ENCODE data around the gene CRADD.
"Not testable (repeated sequence)": the region's sequence is repeated elsewhere in the genome, so short reads cannot be mapped to it uniquely, and the experiment has no call there.

CRADD gene

GRCh38 chr12:93798279-93799151, 121.3 kb downstream of the CRADD start:
- no peaks in the 10 kb centered on the region for H3K36me3 ChIP-seq (ENCODE audit: control insufficient read depth in 5 of 5, insufficient read depth in 5 of 5, low read length in 5 of 5)
- peaks cover 4 to 20% (median 14%) of the 10 kb centered on the region in 5 donors for H3K4me1 ChIP-seq (ENCODE audit: control insufficient read depth in 5 of 5, insufficient read depth in 5 of 5, low read length in 5 of 5)
- no peaks in the 10 kb centered on the region for H3K27me3 ChIP-seq (ENCODE audit: control insufficient read depth in 5 of 5, insufficient read depth in 4 of 5, low read length in 5 of 5)
- H3K27ac ChIP-seq (ENCODE audit: low read depth, low read length): no peak overlapping the region
- H3K9ac ChIP-seq (ENCODE audit: low read length in 5 of 5): no peak overlapping the region
- no peak overlapping the region for H3K4me3 ChIP-seq (ENCODE audit: low read depth in 1 of 5, low read length in 5 of 5)
- H3K9me3 ChIP-seq (ENCODE audit: control insufficient read depth in 5 of 5, low read length in 5 of 5): no peaks in the 10 kb centered on the region

- not testable (repeated sequence) for H3K4me3 ChIP-seq (ENCODE audit: low read depth in 1 of 5, low read length in 5 of 5); H3K27ac ChIP-seq (ENCODE audit: low read depth, low read length); H3K27me3 ChIP-seq (ENCODE audit: control insufficient read depth in 5 of 5, insufficient read depth in 4 of 5, low read length in 5 of 5); H3K9ac ChIP-seq (ENCODE audit: low read length in 5 of 5); H3K36me3 ChIP-seq (ENCODE audit: control insufficient read depth in 5 of 5, insufficient read depth in 5 of 5, low read length in 5 of 5); H3K9me3 ChIP-seq (ENCODE audit: control insufficient read depth in 5 of 5, low read length in 5 of 5)
- H3K4me1 ChIP-seq (ENCODE audit: control insufficient read depth in 5 of 5, insufficient read depth in 5 of 5, low read length in 5 of 5): peaks cover 4 to 31% (median 20%) of the 10 kb centered on the region in 5 donors
These were observed 124.5 kb downstream of the CRADD start for GRCh38 chr12:93801666-93802065.

GRCh38 chr12:93802293-93802692, 125.1 kb downstream of the CRADD start:
- Histone ChIP-seq H3K4me3 (ENCODE audit: low read depth in 1 of 5, low read length in 5 of 5) (no peak overlapping the region), H3K27ac (ENCODE audit: low read depth, low read length) (peak overlapping the region; percentile 78), H3K36me3 (ENCODE audit: control insufficient read depth in 5 of 5, insufficient read depth in 5 of 5, low read length in 5 of 5) (no peaks in the 10 kb centered on the region), H3K4me1 (ENCODE audit: control insufficient read depth in 5 of 5, insufficient read depth in 5 of 5, low read length in 5 of 5) (peaks cover 4 to 28% (median 20%) of the 10 kb centered on the region in 5 donors), H3K9me3 (ENCODE audit: control insufficient read depth in 5 of 5, low read length in 5 of 5) (no peaks in the 10 kb centered on the region), H3K9ac (ENCODE audit: low read length in 5 of 5) (no peak overlapping the region), H3K27me3 (ENCODE audit: control insufficient read depth in 5 of 5, insufficient read depth in 4 of 5, low read length in 5 of 5) (no peaks in the 10 kb centered on the region)

- Histone ChIP-seq H3K9ac (ENCODE audit: low read length in 5 of 5) (peak overlapping the region; percentile 6 to 51 (median 26)), H3K27me3 (ENCODE audit: control insufficient read depth in 5 of 5, insufficient read depth in 4 of 5, low read length in 5 of 5) (no peaks in the 10 kb centered on the region), H3K4me3 (ENCODE audit: low read depth in 1 of 5, low read length in 5 of 5) (peak overlapping the region in 3 of 5 donors; percentile 24 to 42 (median 34)), H3K36me3 (ENCODE audit: control insufficient read depth in 5 of 5, insufficient read depth in 5 of 5, low read length in 5 of 5) (no peaks in the 10 kb centered on the region), H3K4me1 (ENCODE audit: control insufficient read depth in 5 of 5, insufficient read depth in 5 of 5, low read length in 5 of 5) (peaks cover 4 to 28% (median 20%) of the 10 kb centered on the region in 5 donors), H3K9me3 (ENCODE audit: control insufficient read depth in 5 of 5, low read length in 5 of 5) (no peaks in the 10 kb centered on the region), H3K27ac (ENCODE audit: low read depth, low read length) (peak overlapping the region; percentile 78)
These were observed 125.7 kb downstream of the CRADD start for GRCh38 chr12:93802698-93803423.

GRCh38 chr12:93803424-93803807, 126.2 kb downstream of the CRADD start:
- peak overlapping the region; percentile 78 for H3K27ac ChIP-seq (ENCODE audit: low read depth, low read length)
- H3K4me3 ChIP-seq (ENCODE audit: low read depth in 1 of 5, low read length in 5 of 5): peak overlapping the region in 3 of 5 donors; percentile 24 to 42 (median 34)
- peak overlapping the region; percentile 6 to 51 (median 26) for H3K9ac ChIP-seq (ENCODE audit: low read length in 5 of 5)
- no peaks in the 10 kb centered on the region for H3K27me3 ChIP-seq (ENCODE audit: control insufficient read depth in 5 of 5, insufficient read depth in 4 of 5, low read length in 5 of 5)
- H3K4me1 ChIP-seq (ENCODE audit: control insufficient read depth in 5 of 5, insufficient read depth in 5 of 5, low read length in 5 of 5): peaks cover 4 to 28% (median 20%) of the 10 kb centered on the region in 5 donors
- H3K9me3 ChIP-seq (ENCODE audit: control insufficient read depth in 5 of 5, low read length in 5 of 5): no peaks in the 10 kb centered on the region
- H3K36me3 ChIP-seq (ENCODE audit: control insufficient read depth in 5 of 5, insufficient read depth in 5 of 5, low read length in 5 of 5): no peaks in the 10 kb centered on the region

GRCh38 chr12:93804392-93805179, 127.4 kb downstream of the CRADD start:
- Histone ChIP-seq H3K27me3 (ENCODE audit: control insufficient read depth in 5 of 5, insufficient read depth in 4 of 5, low read length in 5 of 5) (no peaks in the 10 kb centered on the region), H3K9ac (ENCODE audit: low read length in 5 of 5) (no peak overlapping the region), H3K4me1 (ENCODE audit: control insufficient read depth in 5 of 5, insufficient read depth in 5 of 5, low read length in 5 of 5) (peaks cover 4 to 28% (median 20%) of the 10 kb centered on the region in 5 donors), H3K27ac (ENCODE audit: low read depth, low read length) (no peak overlapping the region), H3K4me3 (ENCODE audit: low read depth in 1 of 5, low read length in 5 of 5) (no peak overlapping the region), H3K9me3 (ENCODE audit: control insufficient read depth in 5 of 5, low read length in 5 of 5) (no peaks in the 10 kb centered on the region), H3K36me3 (ENCODE audit: control insufficient read depth in 5 of 5, insufficient read depth in 5 of 5, low read length in 5 of 5) (no peaks in the 10 kb centered on the region)

- no peaks in the 10 kb centered on the region for H3K36me3 ChIP-seq (ENCODE audit: control insufficient read depth in 5 of 5, insufficient read depth in 5 of 5, low read length in 5 of 5)
- no peak overlapping the region for H3K27ac ChIP-seq (ENCODE audit: low read depth, low read length)
- no peaks in the 10 kb centered on the region for H3K9me3 ChIP-seq (ENCODE audit: control insufficient read depth in 5 of 5, low read length in 5 of 5)
- H3K4me1 ChIP-seq (ENCODE audit: control insufficient read depth in 5 of 5, insufficient read depth in 5 of 5, low read length in 5 of 5): peaks cover 4 to 28% (median 20%) of the 10 kb centered on the region in 5 donors
- H3K4me3 ChIP-seq (ENCODE audit: low read depth in 1 of 5, low read length in 5 of 5): no peak overlapping the region
- H3K27me3 ChIP-seq (ENCODE audit: control insufficient read depth in 5 of 5, insufficient read depth in 4 of 5, low read length in 5 of 5): no peaks in the 10 kb centered on the region
- no peak overlapping the region for H3K9ac ChIP-seq (ENCODE audit: low read length in 5 of 5)
These were observed 128.6 kb downstream of the CRADD start for GRCh38 chr12:93805736-93806141.

GRCh38 chr12:93807354-93807753, 130.2 kb downstream of the CRADD start:
- Histone ChIP-seq H3K27ac (ENCODE audit: low read depth, low read length) (no peak overlapping the region), H3K36me3 (ENCODE audit: control insufficient read depth in 5 of 5, insufficient read depth in 5 of 5, low read length in 5 of 5) (no peaks in the 10 kb centered on the region), H3K4me3 (ENCODE audit: low read depth in 1 of 5, low read length in 5 of 5) (no peak overlapping the region), H3K9ac (ENCODE audit: low read length in 5 of 5) (no peak overlapping the region), H3K9me3 (ENCODE audit: control insufficient read depth in 5 of 5, low read length in 5 of 5) (no peaks in the 10 kb centered on the region), H3K4me1 (ENCODE audit: control insufficient read depth in 5 of 5, insufficient read depth in 5 of 5, low read length in 5 of 5) (peaks cover 4 to 23% (median 17%) of the 10 kb centered on the region in 5 donors), H3K27me3 (ENCODE audit: control insufficient read depth in 5 of 5, insufficient read depth in 4 of 5, low read length in 5 of 5) (no peaks in the 10 kb centered on the region)

- no peaks in the 10 kb centered on the region for H3K9me3 ChIP-seq (ENCODE audit: control insufficient read depth in 5 of 5, low read length in 5 of 5)
- no peak overlapping the region for H3K4me3 ChIP-seq (ENCODE audit: low read depth in 1 of 5, low read length in 5 of 5)
- no peak overlapping the region for H3K9ac ChIP-seq (ENCODE audit: low read length in 5 of 5)
- peaks cover 4 to 23% (median 17%) of the 10 kb centered on the region in 5 donors for H3K4me1 ChIP-seq (ENCODE audit: control insufficient read depth in 5 of 5, insufficient read depth in 5 of 5, low read length in 5 of 5)
- no peak overlapping the region for H3K27ac ChIP-seq (ENCODE audit: low read depth, low read length)
- no peaks in the 10 kb centered on the region for H3K27me3 ChIP-seq (ENCODE audit: control insufficient read depth in 5 of 5, insufficient read depth in 4 of 5, low read length in 5 of 5)
- H3K36me3 ChIP-seq (ENCODE audit: control insufficient read depth in 5 of 5, insufficient read depth in 5 of 5, low read length in 5 of 5): no peaks in the 10 kb centered on the region
These were observed 131.2 kb downstream of the CRADD start for GRCh38 chr12:93808169-93808899.
